ENCODE results near the gene SHROOM2. TPM values are rescaled to one million over a fixed set of nuclear protein-coding genes. Genes with fewer than 3 reads are reported as not detected.

SHROOM2 gene
- total and polyA plus RNA-seq, 9 of the 15 experiments (the other 6 are each of a cell fraction or from before 2014, with no cell fraction given), result not detected

DNA sequence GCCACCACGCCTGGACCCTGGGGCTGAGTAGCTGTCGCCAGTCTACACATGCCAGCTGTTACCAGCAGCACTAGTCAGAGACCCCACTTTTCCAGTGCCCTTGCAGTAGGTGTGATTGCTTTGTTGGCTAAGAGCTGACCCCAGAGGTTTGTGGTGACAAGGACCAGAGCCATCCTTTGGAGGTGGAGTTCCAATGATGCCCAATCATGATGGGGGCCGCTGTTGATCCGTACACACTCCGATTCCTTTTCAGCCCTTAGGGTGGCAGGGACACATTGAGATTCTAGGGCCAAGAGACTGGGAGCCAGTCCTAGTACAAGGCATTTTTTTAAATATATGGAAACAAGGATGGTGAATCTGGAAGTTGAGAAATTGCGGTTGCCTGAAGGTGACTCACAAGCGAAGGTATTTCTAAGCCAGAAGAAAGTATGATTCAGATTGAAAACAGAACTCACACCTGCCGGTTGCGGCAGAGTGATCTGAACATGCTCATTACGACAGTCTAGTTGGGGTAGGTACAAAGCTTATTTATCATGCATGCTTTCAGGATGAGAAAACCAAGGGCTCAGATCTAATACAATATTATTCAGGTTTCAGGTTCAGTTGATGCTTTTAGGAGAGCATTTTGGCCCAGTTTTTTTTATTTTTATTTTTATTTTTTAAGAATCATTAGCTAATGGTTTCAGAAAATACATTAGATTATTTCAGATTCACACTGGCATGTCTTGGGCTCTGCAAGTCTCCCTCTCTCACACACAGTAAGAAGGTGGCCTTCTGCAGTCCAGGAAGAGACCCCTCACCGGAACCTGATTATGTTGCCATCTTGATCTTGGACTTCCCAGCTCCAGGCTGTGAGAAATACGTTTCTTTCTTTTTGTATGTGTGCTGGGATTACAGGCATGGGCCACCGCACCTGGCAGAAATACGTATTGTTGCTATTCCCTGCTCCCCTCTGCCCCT is 43.4 kb downstream of the SHROOM2 start:
- no peak for DNase-seq (ENCODE audit: extremely low read depth in 1 of 4, low spot score in 3 of 4)
- no peaks in the 10 kb centered on the region for H3K79me2 ChIP-seq (ENCODE audit: control insufficient read depth, insufficient read depth, low read length)
- ATAC-seq, result no peak
- no peak for FAIRE-seq
- no peak overlapping the region for H3K4me3 ChIP-seq
- no peaks in the 10 kb centered on the region for H3K9me1 ChIP-seq (ENCODE audit: control insufficient read depth, insufficient read depth, low read length)
- in situ Hi-C loops (cut with MboI) (no loop called here), intact Hi-C loops (cut with micrococcal nuclease) (no loop called here)
- WGBS (ENCODE audit: insufficient coverage, low coverage, missing lambda C conversion rate), result 2% methylated on average over 11 of the region's 14 CpGs
- no peak overlapping the region for H3K9ac ChIP-seq (ENCODE audit: insufficient read depth in 1 of 2, low read depth in 2 of 2, low read length in 2 of 2)
- no peak overlapping the region for H3K27ac ChIP-seq (ENCODE audit: extremely low read depth, low read depth, low read length)
- H3K9me3 ChIP-seq (replicated peaks; ENCODE audit: control insufficient read depth, insufficient read depth, low read depth, low read length), result no peaks in the 10 kb centered on the region
- POLR2A ChIA-PET, result interaction anchor here (0.6 kb wide), 1 partner anchor 47 kb away, joined by 3 read pairs; no protein-coding TSS in a partner anchor
- H3K36me3 ChIP-seq (ENCODE audit: control insufficient read depth, insufficient read depth, low read length), result no peaks in the 10 kb centered on the region
- no TSS peak for BruUV-seq (replicated peaks)
- H4K20me1 ChIP-seq (replicated peaks; ENCODE audit: control insufficient read depth, insufficient read depth, low read length), result no peaks in the 10 kb centered on the region
- no peak overlapping the region for H3K4me2 ChIP-seq (ENCODE audit: insufficient read depth, low read length)
- no peaks in the 10 kb centered on the region for H3K4me1 ChIP-seq (replicated peaks in 1 of 2; ENCODE audit: control insufficient read depth in 2 of 2, insufficient read depth in 2 of 2, low read length in 2 of 2)
- no peak overlapping the region for H2AFZ ChIP-seq (ENCODE audit: low read depth, low read length)
- peaks cover 2 to 24% of the 10 kb centered on the region in 2 experiments; a peak in 4 of 5 replicates for H3K27me3 ChIP-seq (ENCODE audit: control insufficient read depth in 2 of 2, insufficient read depth in 2 of 2, low read length in 2 of 2)
- CTCF ChIA-PET (ENCODE audit: low intra/inter-chr PET ratio), result no interaction called here
- TF ChIP-seq, protein P1, sequence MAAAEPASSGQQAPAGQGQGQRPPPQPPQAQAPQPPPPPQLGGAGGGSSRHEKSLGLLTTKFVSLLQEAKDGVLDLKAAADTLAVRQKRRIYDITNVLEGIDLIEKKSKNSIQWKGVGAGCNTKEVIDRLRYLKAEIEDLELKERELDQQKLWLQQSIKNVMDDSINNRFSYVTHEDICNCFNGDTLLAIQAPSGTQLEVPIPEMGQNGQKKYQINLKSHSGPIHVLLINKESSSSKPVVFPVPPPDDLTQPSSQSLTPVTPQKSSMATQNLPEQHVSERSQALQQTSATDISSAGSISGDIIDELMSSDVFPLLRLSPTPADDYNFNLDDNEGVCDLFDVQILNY (CRISPR knock-in tag; IDR thresholded peaks at IDR 0.05), result no peak
- TF ChIP-seq, protein P2, sequence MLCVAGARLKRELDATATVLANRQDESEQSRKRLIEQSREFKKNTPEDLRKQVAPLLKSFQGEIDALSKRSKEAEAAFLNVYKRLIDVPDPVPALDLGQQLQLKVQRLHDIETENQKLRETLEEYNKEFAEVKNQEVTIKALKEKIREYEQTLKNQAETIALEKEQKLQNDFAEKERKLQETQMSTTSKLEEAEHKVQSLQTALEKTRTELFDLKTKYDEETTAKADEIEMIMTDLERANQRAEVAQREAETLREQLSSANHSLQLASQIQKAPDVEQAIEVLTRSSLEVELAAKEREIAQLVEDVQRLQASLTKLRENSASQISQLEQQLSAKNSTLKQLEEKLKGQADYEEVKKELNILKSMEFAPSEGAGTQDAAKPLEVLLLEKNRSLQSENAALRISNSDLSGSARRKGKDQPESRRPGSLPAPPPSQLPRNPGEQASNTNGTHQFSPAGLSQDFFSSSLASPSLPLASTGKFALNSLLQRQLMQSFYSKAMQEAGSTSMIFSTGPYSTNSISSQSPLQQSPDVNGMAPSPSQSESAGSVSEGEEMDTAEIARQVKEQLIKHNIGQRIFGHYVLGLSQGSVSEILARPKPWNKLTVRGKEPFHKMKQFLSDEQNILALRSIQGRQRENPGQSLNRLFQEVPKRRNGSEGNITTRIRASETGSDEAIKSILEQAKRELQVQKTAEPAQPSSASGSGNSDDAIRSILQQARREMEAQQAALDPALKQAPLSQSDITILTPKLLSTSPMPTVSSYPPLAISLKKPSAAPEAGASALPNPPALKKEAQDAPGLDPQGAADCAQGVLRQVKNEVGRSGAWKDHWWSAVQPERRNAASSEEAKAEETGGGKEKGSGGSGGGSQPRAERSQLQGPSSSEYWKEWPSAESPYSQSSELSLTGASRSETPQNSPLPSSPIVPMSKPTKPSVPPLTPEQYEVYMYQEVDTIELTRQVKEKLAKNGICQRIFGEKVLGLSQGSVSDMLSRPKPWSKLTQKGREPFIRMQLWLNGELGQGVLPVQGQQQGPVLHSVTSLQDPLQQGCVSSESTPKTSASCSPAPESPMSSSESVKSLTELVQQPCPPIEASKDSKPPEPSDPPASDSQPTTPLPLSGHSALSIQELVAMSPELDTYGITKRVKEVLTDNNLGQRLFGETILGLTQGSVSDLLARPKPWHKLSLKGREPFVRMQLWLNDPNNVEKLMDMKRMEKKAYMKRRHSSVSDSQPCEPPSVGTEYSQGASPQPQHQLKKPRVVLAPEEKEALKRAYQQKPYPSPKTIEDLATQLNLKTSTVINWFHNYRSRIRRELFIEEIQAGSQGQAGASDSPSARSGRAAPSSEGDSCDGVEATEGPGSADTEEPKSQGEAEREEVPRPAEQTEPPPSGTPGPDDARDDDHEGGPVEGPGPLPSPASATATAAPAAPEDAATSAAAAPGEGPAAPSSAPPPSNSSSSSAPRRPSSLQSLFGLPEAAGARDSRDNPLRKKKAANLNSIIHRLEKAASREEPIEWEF (CRISPR knock-in tag; IDR thresholded peaks at IDR 0.05), result no peak
- TF ChIP-seq ZNF57 (CRISPR knock-in tag; IDR thresholded peaks at IDR 0.05) (no peak), RAD51 (IDR thresholded peaks at IDR 0.05; ENCODE audit: borderline replicate concordance, low read depth) (no peak), CAMTA2 (CRISPR knock-in tag; conservative IDR thresholded peaks at IDR 0.05) (no peak), ZNF780A (CRISPR knock-in tag; IDR thresholded peaks at IDR 0.05) (no peak), PRMT5 (CRISPR knock-in tag; IDR thresholded peaks at IDR 0.05) (no peak), BRD9 (IDR thresholded peaks at IDR 0.05; ENCODE audit: low read depth, partially characterized antibody) (no peak), ZNF586 (CRISPR knock-in tag; conservative IDR thresholded peaks at IDR 0.05) (no peak), TBP (optimal IDR thresholded peaks at IDR 0.05; ENCODE audit: low read depth, low read length) (no peak), STAG1 (CRISPR knock-in tag; IDR thresholded peaks at IDR 0.05; ENCODE audit: borderline replicate concordance) (no peak), POLR2B (IDR thresholded peaks at IDR 0.05; ENCODE audit: low read depth, partially characterized antibody) (no peak), TARDBP (IDR thresholded peaks at IDR 0.05) (no peak)
- TF ChIP-seq, protein P3, sequence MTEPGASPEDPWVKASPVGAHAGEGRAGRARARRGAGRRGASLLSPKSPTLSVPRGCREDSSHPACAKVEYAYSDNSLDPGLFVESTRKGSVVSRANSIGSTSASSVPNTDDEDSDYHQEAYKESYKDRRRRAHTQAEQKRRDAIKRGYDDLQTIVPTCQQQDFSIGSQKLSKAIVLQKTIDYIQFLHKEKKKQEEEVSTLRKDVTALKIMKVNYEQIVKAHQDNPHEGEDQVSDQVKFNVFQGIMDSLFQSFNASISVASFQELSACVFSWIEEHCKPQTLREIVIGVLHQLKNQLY (CRISPR knock-in tag; conservative IDR thresholded peaks at IDR 0.05), result no peak
- TF ChIP-seq, protein P4, sequence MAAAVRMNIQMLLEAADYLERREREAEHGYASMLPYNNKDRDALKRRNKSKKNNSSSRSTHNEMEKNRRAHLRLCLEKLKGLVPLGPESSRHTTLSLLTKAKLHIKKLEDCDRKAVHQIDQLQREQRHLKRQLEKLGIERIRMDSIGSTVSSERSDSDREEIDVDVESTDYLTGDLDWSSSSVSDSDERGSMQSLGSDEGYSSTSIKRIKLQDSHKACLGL (CRISPR knock-in tag; IDR thresholded peaks at IDR 0.05; ENCODE audit: borderline replicate concordance, poor library complexity, severe bottlenecking), result no peak
